GM19351 (cell line): ENCODE results near the gene HORMAD2.

ENCODE experiments used
- ATAC-seq: cut with Tn5 transposase; IDR thresholded peaks from one replicate; pipeline ENCODE4 v1.9.1; 2021; ENCODE audit warnings: mild to moderate bottlenecking, moderate library complexity; ENCODE audit not compliant: unreplicated experiment

HORMAD2 gene

GRCh38 chr22:30161051-30161469 is 80.8 kb downstream of the HORMAD2 start:
- no peak for ATAC-seq

DNA sequence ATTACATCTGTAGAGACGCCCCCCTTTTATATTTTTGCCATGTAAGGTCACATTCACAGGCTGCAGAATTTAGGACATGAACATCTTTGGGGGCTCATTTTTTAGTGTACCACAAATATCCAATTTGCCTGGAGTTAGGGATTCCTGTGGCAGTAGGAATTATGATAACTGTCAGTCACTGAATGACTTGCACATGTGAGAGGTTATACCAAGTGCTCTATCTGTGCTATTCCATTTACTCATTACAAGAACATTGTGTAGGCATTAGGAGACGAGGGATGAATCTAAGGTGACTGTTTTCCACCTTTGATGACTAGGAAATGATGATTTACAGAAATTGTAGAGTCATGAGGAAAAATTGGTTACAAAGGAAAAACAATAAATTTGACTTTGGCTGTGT is 87.0 kb downstream of the HORMAD2 start:
- ATAC-seq = no peak

- ATAC-seq = no peak
These were observed 87.5 kb downstream of the HORMAD2 start for GRCh38 chr22:30167734-30168133.

DNA sequence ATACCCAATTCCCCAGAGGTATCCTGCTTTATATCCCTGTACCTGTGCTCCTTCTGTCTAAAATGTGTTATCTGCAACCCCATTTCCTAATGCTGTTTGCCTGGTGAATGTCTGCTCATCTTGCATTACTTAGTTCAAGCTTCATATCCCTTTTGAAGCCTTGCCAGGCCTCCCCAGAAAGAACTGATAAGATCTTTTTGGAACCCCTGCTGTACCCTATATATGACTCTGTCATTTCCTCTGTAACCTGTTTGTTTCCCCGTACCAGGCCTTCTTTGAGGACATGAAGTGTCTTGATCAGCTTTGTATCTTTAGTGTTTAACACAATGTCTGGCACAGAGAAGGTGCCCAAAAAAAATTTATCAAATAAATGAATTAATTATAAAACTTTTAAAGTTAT is 88.7 kb downstream of the HORMAD2 start:
- ATAC-seq = no peak

DNA sequence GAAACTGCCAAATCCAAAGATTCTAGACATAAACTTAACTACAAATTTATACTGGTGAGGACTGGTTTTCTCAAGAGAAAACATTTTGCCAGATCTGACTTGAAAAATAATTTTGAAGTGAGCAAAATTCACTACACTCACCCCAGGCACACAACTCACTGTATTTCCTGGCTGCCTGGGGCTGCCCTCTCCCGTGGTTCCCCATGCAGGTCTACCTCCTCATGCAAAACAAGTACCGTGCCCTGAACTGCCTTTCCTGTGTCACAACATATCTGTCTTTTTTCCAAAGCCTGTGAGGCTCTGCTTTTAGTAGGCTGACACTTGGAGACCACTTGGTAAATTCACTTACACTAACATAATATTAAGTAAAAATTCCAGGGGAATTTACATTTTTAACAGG is 89.9 kb downstream of the HORMAD2 start:
- ATAC-seq = no peak

DNA sequence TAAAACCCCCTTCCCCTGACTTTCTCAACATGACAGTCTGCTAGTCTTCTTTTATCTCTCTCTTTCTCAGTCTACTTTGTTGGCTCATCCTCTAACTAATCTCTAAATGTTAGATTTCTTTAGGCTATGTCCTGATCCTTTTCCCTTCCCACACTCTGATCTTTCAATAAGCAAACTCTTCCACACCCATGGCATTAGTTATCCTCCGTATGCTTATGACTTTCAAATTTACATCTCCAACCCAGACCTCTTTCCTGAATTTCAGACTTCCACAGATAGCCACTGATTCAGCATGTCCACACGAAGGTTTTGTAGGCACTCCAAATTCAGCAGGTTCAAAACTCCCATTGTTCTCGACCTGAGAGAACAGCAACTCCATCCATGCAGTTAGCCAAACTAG is 90.7 kb downstream of the HORMAD2 start:
- ATAC-seq = no peak

DNA sequence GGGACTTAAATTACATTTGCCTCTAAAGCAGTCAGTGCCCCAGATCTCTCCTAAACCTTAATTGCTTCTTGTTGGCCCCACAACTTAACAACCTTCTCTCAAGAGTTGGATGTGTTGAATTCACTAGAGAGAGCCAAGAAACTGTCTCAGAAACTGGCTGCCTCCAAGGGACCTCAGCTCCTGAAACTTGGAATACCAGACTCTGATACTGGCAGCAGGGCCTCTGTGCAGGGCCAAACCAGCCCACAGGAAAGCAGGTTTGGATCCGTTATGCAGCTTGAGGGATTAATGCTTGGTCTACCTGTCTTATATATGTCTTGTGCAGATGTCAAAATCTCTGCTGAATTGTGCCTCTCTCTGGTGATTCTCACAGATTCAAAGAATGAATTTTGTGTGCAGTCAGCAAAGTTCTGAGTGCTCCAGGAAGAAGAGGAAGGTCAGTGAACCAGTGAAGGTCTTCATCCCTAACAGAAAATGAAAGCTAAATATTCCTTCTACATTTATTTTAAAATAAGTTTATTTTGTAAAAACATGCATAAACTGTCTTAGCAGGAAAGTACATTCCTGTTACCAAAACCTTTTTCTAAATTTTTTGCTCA is 95.5 kb downstream of the HORMAD2 start:
- ATAC-seq = no peak

GRCh38 chr22:30176431-30176830 is 96.2 kb downstream of the HORMAD2 start:
- ATAC-seq = no peak

GRCh38 chr22:30178181-30179126 is 98.2 kb downstream of the HORMAD2 start:
- no peak for ATAC-seq

- no peak for ATAC-seq
These were observed 100.4 kb downstream of the HORMAD2 start for GRCh38 chr22:30180616-30181015.

DNA sequence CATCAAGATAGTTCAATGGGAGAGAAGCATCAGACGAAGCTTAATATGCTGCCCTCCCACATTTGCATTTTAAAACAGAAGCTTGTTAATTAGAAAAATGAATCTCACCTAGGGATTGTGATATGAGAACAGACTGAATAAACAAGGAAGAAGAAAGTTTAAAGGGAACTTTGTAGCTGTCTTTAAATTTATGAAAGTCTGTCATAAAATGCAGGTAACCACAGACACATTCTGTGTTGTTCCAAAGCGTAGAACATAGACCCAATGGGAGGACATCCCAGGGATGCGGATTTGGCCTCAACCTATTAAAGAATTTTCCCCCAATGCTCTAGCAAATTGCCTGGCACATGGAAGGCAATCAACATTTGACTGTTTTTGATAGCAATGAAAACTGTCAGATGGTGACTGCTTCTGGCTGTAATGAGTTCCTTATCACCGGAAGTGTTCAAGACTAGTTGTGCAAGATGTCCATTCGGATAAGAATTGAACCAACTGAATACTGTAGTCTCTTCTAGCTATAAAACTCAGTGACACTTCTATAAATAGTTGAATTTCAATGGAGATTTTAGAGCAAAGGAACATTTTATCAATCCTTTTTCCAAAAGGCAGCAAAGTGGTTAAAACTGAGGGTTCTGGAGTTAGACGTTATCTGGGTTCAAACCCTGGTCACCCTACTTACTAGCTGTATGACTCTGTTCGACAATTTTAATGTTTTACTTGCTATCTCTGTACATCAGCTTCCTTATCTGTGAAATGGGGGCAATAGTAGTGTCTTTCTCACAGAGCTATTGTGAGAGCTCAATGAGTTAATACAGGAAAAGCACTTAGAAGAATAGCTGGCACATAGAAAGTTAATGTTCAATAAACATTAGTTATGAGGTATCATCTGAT is 101.4 kb downstream of the HORMAD2 start:
- ATAC-seq = no peak

DNA sequence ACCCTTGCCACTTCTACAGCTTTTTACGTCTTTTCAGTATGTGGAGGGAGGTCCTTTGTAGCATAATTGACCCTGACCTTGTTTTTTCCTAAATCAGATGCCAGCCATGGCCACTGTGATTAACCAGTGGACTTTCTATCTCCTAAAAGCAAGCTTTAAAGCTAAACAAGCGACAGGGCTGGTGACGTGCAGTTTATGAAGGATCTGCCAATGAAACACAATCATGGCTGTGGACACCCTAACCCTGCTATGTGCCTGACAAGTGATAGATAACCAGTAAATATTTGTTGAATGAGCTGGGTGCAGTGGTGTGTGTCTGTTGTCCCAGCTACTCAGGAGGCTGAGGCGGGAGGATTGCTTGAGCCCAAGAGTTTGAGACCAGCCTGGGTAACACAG is 102.1 kb downstream of the HORMAD2 start:
- no peak for ATAC-seq

DNA sequence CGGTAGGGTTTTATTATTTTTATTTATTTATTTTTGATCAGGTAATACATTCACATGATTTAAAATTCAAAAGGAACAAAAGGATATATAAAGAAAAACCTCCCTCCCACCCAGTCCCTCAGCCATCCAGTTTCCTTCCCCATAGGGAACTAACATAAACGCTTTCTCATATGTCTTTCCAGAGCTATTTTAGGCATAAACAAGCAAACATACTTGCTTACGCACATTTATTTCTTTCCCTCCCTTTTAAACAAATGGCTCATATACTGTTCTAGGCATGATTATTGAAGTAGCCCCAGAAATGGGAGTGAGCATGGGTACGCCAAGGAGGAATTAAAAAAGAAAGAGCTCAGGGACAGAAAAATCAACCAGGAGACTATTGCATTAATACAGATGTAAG is 102.6 kb downstream of the HORMAD2 start:
- ATAC-seq = no peak

GRCh38 chr22:30183271-30183670 is 103.0 kb downstream of the HORMAD2 start:
- ATAC-seq = no peak

GRCh38 chr22:30183861-30184278 is 103.6 kb downstream of the HORMAD2 start:
- no peak for ATAC-seq

DNA sequence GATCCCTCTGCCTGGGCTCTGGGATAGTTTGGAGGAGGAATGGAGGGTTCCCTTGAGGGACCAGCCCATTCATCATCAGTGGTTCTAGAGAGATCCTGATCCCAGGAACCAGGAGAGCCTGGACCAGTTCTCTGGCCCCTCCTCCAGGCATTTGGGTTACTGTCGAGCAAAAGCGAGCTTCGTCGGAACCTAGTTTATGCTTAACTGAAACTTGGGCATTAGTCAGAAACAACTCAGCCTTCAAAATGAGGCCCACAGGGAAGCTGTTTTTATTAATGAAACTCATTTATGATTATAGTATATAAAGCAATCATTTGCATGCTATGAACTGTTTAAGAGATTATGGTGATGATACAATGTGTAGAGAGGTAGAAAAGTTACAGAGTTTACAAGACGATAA is 104.9 kb downstream of the HORMAD2 start:
- ATAC-seq = no peak

- no peak for ATAC-seq
These were observed 105.3 kb downstream of the HORMAD2 start for GRCh38 chr22:30185549-30185948.

GRCh38 chr22:30186041-30186440 is 105.8 kb downstream of the HORMAD2 start:
- no peak for ATAC-seq

GRCh38 chr22:30186510-30186909 is 106.2 kb downstream of the HORMAD2 start:
- no peak for ATAC-seq

- ATAC-seq = no peak
These were observed 106.8 kb downstream of the HORMAD2 start for GRCh38 chr22:30187094-30187493.
